Kidney glomerular epithelial cell (primary cell): ENCODE data around the gene RHBDF2.

Source experiments
- DNase-seq: peaks from one replicate; lab custom pipeline; 2025; lab: John Stamatoyannopoulos, UW

RHBDF2 gene

GRCh38 chr17:76501018-76501826 is at the start of gene RHBDF2:
Gene RHBDF2 (minus strand): TSS chr17:76501423. CDS start chr17:76481524, 19,899 bp downstream.
- DNase-seq: peak; percentile 75

GRCh38 chr17:76549539-76549938 is 48.3 kb upstream of the RHBDF2 start:
- no peak for DNase-seq

GRCh38 chr17:76549215-76549518 is 47.9 kb upstream of the RHBDF2 start:
- no peak for DNase-seq

- no peak for DNase-seq
Observed at GRCh38 chr17:76548378-76549214, 47.4 kb upstream of the RHBDF2 start.

- DNase-seq: no peak
Observed at GRCh38 chr17:76547642-76548202, 46.5 kb upstream of the RHBDF2 start.

- DNase-seq: peak; percentile 36
Observed at GRCh38 chr17:76547183-76547641, 46.0 kb upstream of the RHBDF2 start.

GRCh38 chr17:76546556-76547182 is 45.4 kb upstream of the RHBDF2 start:
- no peak for DNase-seq

- no peak for DNase-seq
Observed at GRCh38 chr17:76545918-76546555, 44.8 kb upstream of the RHBDF2 start.

GRCh38 chr17:76544546-76545365 is 43.5 kb upstream of the RHBDF2 start:
- no peak for DNase-seq

GRCh38 chr17:76543826-76544545 is 42.8 kb upstream of the RHBDF2 start:
- DNase-seq: no peak

GRCh38 chr17:76543482-76543825 is 42.2 kb upstream of the RHBDF2 start:
- DNase-seq: no peak

- no peak for DNase-seq
Observed at GRCh38 chr17:76542984-76543383, 41.8 kb upstream of the RHBDF2 start.

GRCh38 chr17:76542566-76542971 is 41.3 kb upstream of the RHBDF2 start:
- DNase-seq: no peak

- no peak for DNase-seq
Observed at GRCh38 chr17:76541739-76542454, 40.7 kb upstream of the RHBDF2 start.

GRCh38 chr17:76540381-76541300 is 39.4 kb upstream of the RHBDF2 start:
- DNase-seq: peak; percentile 98

GRCh38 chr17:76539631-76540271 is 38.5 kb upstream of the RHBDF2 start, which contains the start of gene PRCD:
Gene PRCD (plus strand): TSS chr17:76540044. CDS start chr17:76540142, 98 bp downstream.
- DNase-seq: no peak

- no peak for DNase-seq
Observed at GRCh38 chr17:76538941-76539570, 37.8 kb upstream of the RHBDF2 start.
